Thoracic aorta (tissue), 2 donors: ENCODE results near the gene BLVRA. TPM values are rescaled to one million over a fixed set of nuclear protein-coding genes. Genes with fewer than 3 reads are reported as not detected.

ENCODE experiments used
- ATAC-seq: fragments of 150-250 bp; one replicate; pipeline ENCODE4 v1.8.0; 2017; ENCODE audit warnings: low read depth; ENCODE audit not compliant: insufficient number of reproducible peaks, low FRiP score
- DNase-seq: peaks from one replicate; pipeline ENCODE4 v3.0.0-alpha.2; 2020; ENCODE audit warnings: low spot score
- H3K27ac ChIP-seq, 2 donors: fragments of 200-600 bp; sonication (generic); 1 replicate in 1 of 2; 2 replicates in 1 of 2; pipeline ENCODE4 v1.5.1; 2016; ENCODE audit warnings: mild to moderate bottlenecking in 2 of 2, moderate library complexity in 2 of 2
- H3K27me3 ChIP-seq: fragments of 200-600 bp; sonication (generic); replicated peaks from 2 replicates; pipeline ENCODE4 v1.6.0; 2016; ENCODE audit warnings: mild to moderate bottlenecking; ENCODE audit not compliant: insufficient read depth
- H3K36me3 ChIP-seq: fragments of 200-600 bp; sonication (generic); one replicate; pipeline ENCODE4 v1.5.1; 2016
- H3K4me1 ChIP-seq, 2 donors: fragments of 200-600 bp; sonication (generic); 1 replicate in 1 of 2; 2 replicates in 1 of 2; pipeline versions ENCODE4 v1.5.1 to v1.6.0; 2016; ENCODE audit warnings: low read depth in 2 of 2, mild to moderate bottlenecking in 1 of 2; ENCODE audit not compliant: control insufficient read depth in 1 of 2
- H3K4me3 ChIP-seq: fragments of 200-600 bp; sonication (generic); 2 replicates; pipeline ENCODE4 v1.5.1; 2016; ENCODE audit warnings: mild to moderate bottlenecking
- H3K9me3 ChIP-seq: fragments of 200-600 bp; sonication (generic); 2 replicates; pipeline ENCODE4 v1.5.1; 2016
- total RNA-seq, 2 donors: library from RNA; depleted of rRNA; stranded (reverse); fragments of >200 nt; gene quantifications; one replicate each; pipeline versions ENCODE4 v1.1.0 to v1.2.3, GENCODE V29; 2016
- TF ChIP-seq, protein P1 (sequence below): fragments of 200-600 bp; sonication (generic); IDR thresholded peaks from one replicate; pipeline ENCODE4 v1.5.1; 2019; ENCODE audit warnings: antibody characterized with exemption

Gene BLVRA
- total RNA-seq, 2 donors from 2014 or later: 35.3 to 46.4 TPM

GRCh38 chr7:43849047-43849446 is 90.6 kb downstream of the BLVRA start:
- no peaks in the 10 kb centered on the region for H3K27me3 ChIP-seq
- H3K36me3 ChIP-seq: no peaks in the 10 kb centered on the region
- TF ChIP-seq, protein P1, sequence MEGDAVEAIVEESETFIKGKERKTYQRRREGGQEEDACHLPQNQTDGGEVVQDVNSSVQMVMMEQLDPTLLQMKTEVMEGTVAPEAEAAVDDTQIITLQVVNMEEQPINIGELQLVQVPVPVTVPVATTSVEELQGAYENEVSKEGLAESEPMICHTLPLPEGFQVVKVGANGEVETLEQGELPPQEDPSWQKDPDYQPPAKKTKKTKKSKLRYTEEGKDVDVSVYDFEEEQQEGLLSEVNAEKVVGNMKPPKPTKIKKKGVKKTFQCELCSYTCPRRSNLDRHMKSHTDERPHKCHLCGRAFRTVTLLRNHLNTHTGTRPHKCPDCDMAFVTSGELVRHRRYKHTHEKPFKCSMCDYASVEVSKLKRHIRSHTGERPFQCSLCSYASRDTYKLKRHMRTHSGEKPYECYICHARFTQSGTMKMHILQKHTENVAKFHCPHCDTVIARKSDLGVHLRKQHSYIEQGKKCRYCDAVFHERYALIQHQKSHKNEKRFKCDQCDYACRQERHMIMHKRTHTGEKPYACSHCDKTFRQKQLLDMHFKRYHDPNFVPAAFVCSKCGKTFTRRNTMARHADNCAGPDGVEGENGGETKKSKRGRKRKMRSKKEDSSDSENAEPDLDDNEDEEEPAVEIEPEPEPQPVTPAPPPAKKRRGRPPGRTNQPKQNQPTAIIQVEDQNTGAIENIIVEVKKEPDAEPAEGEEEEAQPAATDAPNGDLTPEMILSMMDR: no peak
- DNase-seq (no peak), ATAC-seq (no peak)
- no peaks in the 10 kb centered on the region for H3K9me3 ChIP-seq
- no peak overlapping the region for H3K4me3 ChIP-seq
- no peak overlapping the region for H3K27ac ChIP-seq
- no peaks in the 10 kb centered on the region for H3K4me1 ChIP-seq

DNA sequence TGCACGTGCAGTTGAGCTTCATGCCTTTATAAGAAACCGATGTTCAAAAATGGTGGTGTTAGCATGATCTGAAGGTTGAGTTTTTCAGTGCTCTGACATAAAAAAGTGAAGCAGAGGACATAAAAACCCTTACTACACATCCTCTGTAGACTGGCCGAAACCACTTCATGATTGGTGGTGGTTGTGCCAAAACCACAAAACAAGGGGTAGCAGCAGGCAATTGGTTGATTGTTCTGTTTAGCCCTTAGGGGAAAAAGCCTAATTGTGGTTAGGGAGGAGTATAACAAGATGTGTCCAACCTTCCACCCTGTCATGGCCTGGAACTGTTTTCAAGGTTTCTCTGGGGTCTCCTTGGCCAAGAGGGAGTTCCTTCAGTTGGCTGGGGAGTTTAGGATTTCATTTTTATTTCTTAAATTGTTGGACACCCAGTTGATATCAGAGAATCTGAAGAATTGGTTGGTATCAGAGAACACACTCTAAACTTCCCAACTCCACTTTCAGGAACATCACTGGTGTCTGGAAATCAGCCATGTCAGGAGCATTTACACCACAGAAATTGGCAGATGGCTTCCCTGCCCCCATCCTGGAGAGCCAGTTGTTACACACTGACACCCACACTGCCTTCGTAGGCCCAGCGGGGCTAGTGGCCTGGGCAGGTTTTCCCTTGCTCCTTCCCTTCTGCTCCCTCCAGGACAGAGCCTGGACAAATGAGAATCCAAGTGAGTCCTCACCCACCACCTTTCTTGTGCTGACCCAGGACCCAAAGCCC is 92.1 kb downstream of the BLVRA start:
- no peaks in the 10 kb centered on the region for H3K9me3 ChIP-seq
- DNase-seq (no peak), ATAC-seq (no peak)
- TF ChIP-seq, protein P1: no peak
- no peak overlapping the region for H3K4me3 ChIP-seq
- H3K4me1 ChIP-seq: no peaks in the 10 kb centered on the region
- H3K36me3 ChIP-seq: no peaks in the 10 kb centered on the region
- no peaks in the 10 kb centered on the region for H3K27me3 ChIP-seq
- H3K27ac ChIP-seq: no peak overlapping the region

- H3K9me3 ChIP-seq: no peaks in the 10 kb centered on the region
- no peaks in the 10 kb centered on the region for H3K27me3 ChIP-seq
- no peak for ATAC-seq
- H3K36me3 ChIP-seq: no peaks in the 10 kb centered on the region
- no peak overlapping the region for H3K4me3 ChIP-seq
- no peak overlapping the region for H3K27ac ChIP-seq
- DNase-seq: no peak
- TF ChIP-seq, protein P1: no peak
- no peaks in the 10 kb centered on the region for H3K4me1 ChIP-seq
These were observed 93.3 kb downstream of the BLVRA start for GRCh38 chr7:43851805-43852204.

GRCh38 chr7:43855176-43855575 is 96.7 kb downstream of the BLVRA start:
- Histone ChIP-seq H3K4me3 (no peak overlapping the region), H3K9me3 (no peaks in the 10 kb centered on the region), H3K27me3 (no peaks in the 10 kb centered on the region), H3K36me3 (no peaks in the 10 kb centered on the region), H3K27ac (no peak overlapping the region), H3K4me1 (no peaks in the 10 kb centered on the region)
- DNase-seq (no peak), ATAC-seq (no peak)
- TF ChIP-seq, protein P1: no peak

GRCh38 chr7:43856316-43856715 is 97.8 kb downstream of the BLVRA start:
- no peak for ATAC-seq

More at GRCh38 chr7:43856316-43856715, 97.8 kb downstream of the BLVRA start:
- Histone ChIP-seq H3K36me3 (no peaks in the 10 kb centered on the region), H3K27ac (no peak overlapping the region), H3K4me3 (no peak overlapping the region), H3K4me1 (no peaks in the 10 kb centered on the region), H3K9me3 (no peaks in the 10 kb centered on the region), H3K27me3 (no peaks in the 10 kb centered on the region)
- TF ChIP-seq, protein P1: no peak
- DNase-seq: no peak

Other genes with a start within 250 kb of the BLVRA start
- 10 to 100 TPM; 42.4 to 55.5 TPM for gene STK17A, start 175.6 kb upstream of the BLVRA start, total RNA-seq
- 10 to 100 TPM; 39.9 to 77.4 TPM for gene COA1, start 29.2 kb upstream of the BLVRA start, total RNA-seq
- gene MRPS24, start 110.8 kb downstream of the BLVRA start, total RNA-seq: 10 to 100 TPM; 50.6 to 71.8 TPM
- gene URGCP, start 147.9 kb downstream of the BLVRA start, total RNA-seq: 10 to 100 TPM; 33.7 to 41.0 TPM
- 10 to 100 TPM; 28.7 to 35.1 TPM for gene UBE2D4, start 167.8 kb downstream of the BLVRA start, total RNA-seq
- gene SPDYE1, start 239.2 kb downstream of the BLVRA start, total RNA-seq: not detected